ENCODE results near the gene F10.
"Not testable (repeated sequence)": the region's sequence is repeated elsewhere in the genome, so short reads cannot be mapped to it uniquely, and the experiment has no call there.

Gene F10

DNA sequence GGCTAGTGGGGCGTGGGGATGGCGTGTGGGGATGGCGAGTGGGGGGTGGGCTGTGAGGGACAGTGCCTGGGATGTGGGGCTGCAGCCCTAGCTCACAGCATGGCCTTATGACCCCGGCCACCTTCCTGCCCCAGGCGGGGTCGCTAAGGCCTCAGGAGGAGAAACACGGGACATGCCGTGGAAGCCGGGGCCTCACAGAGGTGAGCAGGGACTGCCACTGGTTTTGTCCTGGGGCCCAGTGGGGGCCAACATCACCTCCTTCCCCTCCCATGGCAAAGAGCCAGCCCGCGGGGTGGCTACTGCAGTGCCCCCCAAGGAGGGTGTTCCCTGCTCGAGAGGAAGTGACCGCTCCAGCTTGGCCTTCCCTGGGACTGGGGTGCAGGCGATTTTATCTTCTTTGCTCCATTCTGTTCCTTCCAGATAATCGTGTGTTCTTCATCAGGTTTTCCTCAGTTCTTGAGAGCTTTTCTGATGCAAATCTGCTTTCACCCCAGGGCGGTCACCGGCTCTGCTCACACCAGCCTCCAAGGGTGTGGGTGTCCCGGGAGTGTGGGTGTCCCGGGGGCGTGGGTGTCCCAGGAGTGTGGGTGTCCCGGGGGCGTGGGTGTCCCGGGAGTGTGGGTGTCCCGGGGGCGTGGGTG is 15.8 kb upstream of the F10 start:
- no peak for DNase-seq (ENCODE audit: low read depth in 1 of 2, low spot score in 1 of 2)

DNA sequence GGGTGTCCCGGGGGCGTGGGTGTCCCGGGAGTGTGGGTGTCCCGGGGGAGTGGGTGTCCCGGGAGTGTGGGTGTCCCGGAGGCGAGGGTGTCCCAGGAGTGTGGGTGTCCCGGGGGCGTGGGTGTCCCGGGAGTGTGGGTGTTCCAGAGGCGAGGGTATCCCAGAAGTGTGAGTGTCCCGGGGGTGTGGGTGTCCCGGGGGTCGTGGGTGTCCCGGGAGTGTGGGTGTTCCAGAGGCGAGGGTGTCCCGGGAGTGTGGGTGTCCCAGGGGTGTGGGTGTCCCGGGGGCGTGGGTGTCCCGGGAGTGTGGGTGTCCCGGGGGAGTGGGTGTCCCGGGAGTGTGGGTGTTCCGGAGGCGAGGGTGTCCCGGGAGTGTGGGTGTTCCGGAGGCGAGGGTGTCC is 14.1 kb upstream of the F10 start:
- H3K4me3 ChIP-seq (replicated peaks; ENCODE audit: insufficient read depth, low read length); DNase-seq (ENCODE audit: low read depth in 1 of 2, low spot score in 1 of 2); H3K27ac ChIP-seq (replicated peaks): not testable (repeated sequence)
- H3K27me3 ChIP-seq (ENCODE audit: insufficient read depth, poor library complexity, severe bottlenecking): peaks cover 23% of the 10 kb centered on the region

More for the DNA sequence above, 15.8 kb upstream of the F10 start:
- no peak for TF ChIP-seq GABPA (IDR thresholded peaks at IDR 0.05; ENCODE audit: low read depth)
- no peak for TF ChIP-seq POLR2AphosphoS5 (IDR thresholded peaks at IDR 0.05; ENCODE audit: low read depth)
- TF ChIP-seq, protein P1, sequence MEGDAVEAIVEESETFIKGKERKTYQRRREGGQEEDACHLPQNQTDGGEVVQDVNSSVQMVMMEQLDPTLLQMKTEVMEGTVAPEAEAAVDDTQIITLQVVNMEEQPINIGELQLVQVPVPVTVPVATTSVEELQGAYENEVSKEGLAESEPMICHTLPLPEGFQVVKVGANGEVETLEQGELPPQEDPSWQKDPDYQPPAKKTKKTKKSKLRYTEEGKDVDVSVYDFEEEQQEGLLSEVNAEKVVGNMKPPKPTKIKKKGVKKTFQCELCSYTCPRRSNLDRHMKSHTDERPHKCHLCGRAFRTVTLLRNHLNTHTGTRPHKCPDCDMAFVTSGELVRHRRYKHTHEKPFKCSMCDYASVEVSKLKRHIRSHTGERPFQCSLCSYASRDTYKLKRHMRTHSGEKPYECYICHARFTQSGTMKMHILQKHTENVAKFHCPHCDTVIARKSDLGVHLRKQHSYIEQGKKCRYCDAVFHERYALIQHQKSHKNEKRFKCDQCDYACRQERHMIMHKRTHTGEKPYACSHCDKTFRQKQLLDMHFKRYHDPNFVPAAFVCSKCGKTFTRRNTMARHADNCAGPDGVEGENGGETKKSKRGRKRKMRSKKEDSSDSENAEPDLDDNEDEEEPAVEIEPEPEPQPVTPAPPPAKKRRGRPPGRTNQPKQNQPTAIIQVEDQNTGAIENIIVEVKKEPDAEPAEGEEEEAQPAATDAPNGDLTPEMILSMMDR (IDR thresholded peaks at IDR 0.05; ENCODE audit: insufficient read depth, low read length): no peak
- no peak for TF ChIP-seq SPI1 (IDR thresholded peaks at IDR 0.05; ENCODE audit: borderline replicate concordance, low read depth)
- TF ChIP-seq, protein P2, sequence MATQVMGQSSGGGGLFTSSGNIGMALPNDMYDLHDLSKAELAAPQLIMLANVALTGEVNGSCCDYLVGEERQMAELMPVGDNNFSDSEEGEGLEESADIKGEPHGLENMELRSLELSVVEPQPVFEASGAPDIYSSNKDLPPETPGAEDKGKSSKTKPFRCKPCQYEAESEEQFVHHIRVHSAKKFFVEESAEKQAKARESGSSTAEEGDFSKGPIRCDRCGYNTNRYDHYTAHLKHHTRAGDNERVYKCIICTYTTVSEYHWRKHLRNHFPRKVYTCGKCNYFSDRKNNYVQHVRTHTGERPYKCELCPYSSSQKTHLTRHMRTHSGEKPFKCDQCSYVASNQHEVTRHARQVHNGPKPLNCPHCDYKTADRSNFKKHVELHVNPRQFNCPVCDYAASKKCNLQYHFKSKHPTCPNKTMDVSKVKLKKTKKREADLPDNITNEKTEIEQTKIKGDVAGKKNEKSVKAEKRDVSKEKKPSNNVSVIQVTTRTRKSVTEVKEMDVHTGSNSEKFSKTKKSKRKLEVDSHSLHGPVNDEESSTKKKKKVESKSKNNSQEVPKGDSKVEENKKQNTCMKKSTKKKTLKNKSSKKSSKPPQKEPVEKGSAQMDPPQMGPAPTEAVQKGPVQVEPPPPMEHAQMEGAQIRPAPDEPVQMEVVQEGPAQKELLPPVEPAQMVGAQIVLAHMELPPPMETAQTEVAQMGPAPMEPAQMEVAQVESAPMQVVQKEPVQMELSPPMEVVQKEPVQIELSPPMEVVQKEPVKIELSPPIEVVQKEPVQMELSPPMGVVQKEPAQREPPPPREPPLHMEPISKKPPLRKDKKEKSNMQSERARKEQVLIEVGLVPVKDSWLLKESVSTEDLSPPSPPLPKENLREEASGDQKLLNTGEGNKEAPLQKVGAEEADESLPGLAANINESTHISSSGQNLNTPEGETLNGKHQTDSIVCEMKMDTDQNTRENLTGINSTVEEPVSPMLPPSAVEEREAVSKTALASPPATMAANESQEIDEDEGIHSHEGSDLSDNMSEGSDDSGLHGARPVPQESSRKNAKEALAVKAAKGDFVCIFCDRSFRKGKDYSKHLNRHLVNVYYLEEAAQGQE (IDR thresholded peaks at IDR 0.05; ENCODE audit: insufficient replicate concordance, low read depth): no peak
- Histone ChIP-seq H3K27me3 (ENCODE audit: insufficient read depth, poor library complexity, severe bottlenecking) (peaks cover 16% of the 10 kb centered on the region), H3K27ac (replicated peaks) (no peak overlapping the region), H3K4me3 (replicated peaks; ENCODE audit: insufficient read depth, low read length) (no peak overlapping the region)

DNA sequence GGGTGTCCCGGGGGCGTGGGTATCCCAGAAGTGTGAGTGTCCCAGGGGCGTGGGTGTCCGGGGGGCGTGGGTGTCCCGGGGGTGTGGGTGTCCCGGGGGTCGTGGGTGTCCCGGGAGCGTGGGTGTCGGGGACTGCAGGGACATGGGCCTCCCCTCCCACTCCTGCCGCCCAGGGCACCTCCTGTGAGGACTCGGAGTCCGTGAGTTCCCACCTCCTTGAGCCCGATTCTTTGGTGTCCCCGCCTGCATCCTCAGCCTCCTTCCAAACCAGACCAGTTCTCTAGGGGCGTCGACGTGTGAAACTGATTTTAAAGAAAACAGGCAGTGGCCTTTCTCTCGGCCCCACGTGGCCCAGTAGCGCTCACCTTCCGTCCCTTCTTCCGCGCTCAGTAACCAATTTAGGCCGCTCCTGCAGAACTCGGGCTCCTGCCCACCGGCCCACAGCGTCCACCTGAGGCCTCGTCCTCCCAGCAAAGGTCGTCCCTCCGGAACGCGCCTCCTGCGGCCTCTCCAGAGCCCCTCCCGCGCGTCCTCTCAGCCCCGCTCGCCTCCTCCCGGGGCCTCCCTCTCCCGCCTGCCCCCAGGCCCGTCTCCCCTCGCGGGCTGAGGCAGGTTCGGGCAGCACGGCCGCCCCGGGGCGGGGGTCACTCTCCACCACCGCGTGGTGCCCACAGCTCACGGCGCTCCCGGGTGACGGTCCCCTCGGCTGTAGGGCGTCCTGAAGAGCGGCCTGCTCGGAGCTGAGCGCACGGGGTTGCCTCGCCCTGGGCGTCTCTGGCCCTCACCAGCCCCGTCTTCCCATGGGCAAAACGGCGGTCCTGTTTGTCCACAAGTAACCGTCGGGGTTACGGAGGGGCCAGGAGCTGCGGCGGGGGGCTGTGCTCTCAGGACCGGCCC is 13.2 kb upstream of the F10 start:
- TF ChIP-seq, protein P2 (IDR thresholded peaks at IDR 0.05; ENCODE audit: insufficient replicate concordance, low read depth): no peak
- TF ChIP-seq SPI1 (IDR thresholded peaks at IDR 0.05; ENCODE audit: borderline replicate concordance, low read depth) (no peak), GABPA (IDR thresholded peaks at IDR 0.05; ENCODE audit: low read depth) (no peak), POLR2AphosphoS5 (IDR thresholded peaks at IDR 0.05; ENCODE audit: low read depth) (no peak)
- TF ChIP-seq, protein P1 (IDR thresholded peaks at IDR 0.05; ENCODE audit: insufficient read depth, low read length): no peak
- no peak for DNase-seq (ENCODE audit: low read depth in 1 of 2, low spot score in 1 of 2)
- H3K27me3 ChIP-seq (ENCODE audit: insufficient read depth, poor library complexity, severe bottlenecking): peaks cover 27% of the 10 kb centered on the region
- H3K4me3 ChIP-seq (replicated peaks; ENCODE audit: insufficient read depth, low read length): no peak overlapping the region
- H3K27ac ChIP-seq (replicated peaks): no peak overlapping the region

DNA sequence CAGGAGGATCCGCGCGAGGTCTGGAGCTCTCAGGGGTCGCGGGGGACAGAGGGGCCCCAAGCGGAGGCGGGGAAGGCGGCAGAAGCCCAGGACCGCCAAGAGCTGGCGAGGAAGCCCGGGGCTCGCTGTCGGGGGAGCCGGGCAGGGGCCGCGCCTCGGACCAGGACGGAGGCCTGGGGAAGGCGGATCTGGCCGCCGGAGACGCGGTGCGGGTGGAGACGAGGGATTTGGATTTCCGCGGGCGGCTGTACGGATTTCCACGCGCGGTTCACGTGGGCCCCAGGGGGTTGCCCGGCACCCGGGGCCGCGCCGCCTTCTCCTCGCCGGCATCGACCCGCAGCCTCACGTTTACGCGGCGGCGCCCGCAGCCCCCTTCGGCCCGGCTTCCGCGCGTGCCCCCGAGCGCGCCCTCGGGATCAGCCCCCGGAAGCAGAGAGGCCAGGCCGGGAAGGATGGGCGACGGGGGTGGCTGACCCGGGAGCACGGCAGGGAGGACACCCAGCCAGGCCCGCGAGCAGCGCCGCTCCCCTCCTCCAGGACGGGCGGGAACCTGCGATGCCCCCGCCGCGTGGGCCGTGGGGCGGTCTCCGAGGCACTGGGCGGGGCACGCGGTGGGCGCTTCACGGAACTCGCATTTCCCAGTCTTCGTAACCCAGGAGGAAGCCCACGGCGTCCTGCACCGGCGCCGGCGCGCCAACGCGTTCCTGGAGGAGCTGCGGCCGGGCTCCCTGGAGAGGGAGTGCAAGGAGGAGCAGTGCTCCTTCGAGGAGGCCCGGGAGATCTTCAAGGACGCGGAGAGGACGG is 12.3 kb upstream of the F10 start:
- TF ChIP-seq SPI1 (IDR thresholded peaks at IDR 0.05; ENCODE audit: borderline replicate concordance, low read depth) (no peak), POLR2AphosphoS5 (IDR thresholded peaks at IDR 0.05; ENCODE audit: low read depth) (no peak), GABPA (IDR thresholded peaks at IDR 0.05; ENCODE audit: low read depth) (no peak)
- TF ChIP-seq, protein P1 (IDR thresholded peaks at IDR 0.05; ENCODE audit: insufficient read depth, low read length): no peak
- TF ChIP-seq, protein P2 (IDR thresholded peaks at IDR 0.05; ENCODE audit: insufficient replicate concordance, low read depth): no peak
- DNase-seq (ENCODE audit: low read depth in 1 of 2, low spot score in 1 of 2): no peak
- no peak overlapping the region for H3K4me3 ChIP-seq (replicated peaks; ENCODE audit: insufficient read depth, low read length)
- H3K27me3 ChIP-seq (ENCODE audit: insufficient read depth, poor library complexity, severe bottlenecking): peaks cover 28% of the 10 kb centered on the region
- H3K27ac ChIP-seq (replicated peaks): no peak overlapping the region
